OCI-LY1 (cell line): Measurements from ENCODE around the gene SLC4A7.

Experiments used
- H2AFZ ChIP-seq: fragments of 200-600 bp; sonication (generic), shearing (Covaris generic); 2 replicates; pipeline ENCODE4 v1.6.0; 2014; ENCODE audit warnings: antibody characterized with exemption, mild to moderate bottlenecking, low read length
- H3F3A ChIP-seq: fragments of 200-600 bp; sonication (generic), shearing (Covaris generic); 2 replicates; pipeline ENCODE4 v1.6.0; 2014; ENCODE audit warnings: mild to moderate bottlenecking, antibody characterized with exemption, low read length, moderate library complexity; ENCODE audit not compliant: insufficient read depth
- H3K27ac ChIP-seq: fragments of 200-600 bp; sonication (generic); 2 replicates; pipeline ENCODE4 v1.5.1; 2014; ENCODE audit warnings: low read length, mixed run types, mild to moderate bottlenecking, low read depth; ENCODE audit not compliant: poor library complexity, severe bottlenecking
- H3K27me3 ChIP-seq: fragments of 200-600 bp; sonication (generic); 2 replicates; pipeline ENCODE4 v1.6.0; 2014; ENCODE audit warnings: antibody characterized with exemption, mild to moderate bottlenecking, low read length, moderate library complexity; ENCODE audit not compliant: insufficient read depth
- H3K36me3 ChIP-seq: fragments of 200-600 bp; sonication (generic); 2 replicates; pipeline ENCODE4 v1.6.1; 2014; ENCODE audit warnings: mild to moderate bottlenecking, antibody characterized with exemption, low read length, moderate library complexity, mixed read lengths; ENCODE audit not compliant: insufficient read depth
- H3K4me1 ChIP-seq: fragments of 200-600 bp; sonication (generic); 2 replicates; pipeline ENCODE4 v1.5.1; 2014; ENCODE audit warnings: mild to moderate bottlenecking, low read length, moderate library complexity; ENCODE audit not compliant: insufficient read depth, severe bottlenecking
- H3K4me2 ChIP-seq: fragments of 200-600 bp; sonication (generic), shearing (Covaris generic); 2 replicates; pipeline ENCODE4 v1.6.1; 2014; ENCODE audit warnings: low read length
- H3K4me3 ChIP-seq: fragments of 200-600 bp; sonication (generic); 2 replicates; pipeline ENCODE4 v1.5.1; 2014; ENCODE audit warnings: low read length, low read depth, mild to moderate bottlenecking, mixed read lengths; ENCODE audit not compliant: poor library complexity, severe bottlenecking
- H3K79me2 ChIP-seq: fragments of 200-600 bp; shearing (Covaris generic); 2 replicates; pipeline ENCODE4 v1.6.1; 2016; ENCODE audit warnings: mixed run types, low read length, mixed read lengths; ENCODE audit not compliant: insufficient read depth
- H3K9ac ChIP-seq: fragments of 200-600 bp; sonication (generic), shearing (Covaris generic); 2 replicates; pipeline ENCODE4 v1.6.1; 2014; ENCODE audit warnings: mild to moderate bottlenecking, low read length, mixed read lengths
- H3K9me2 ChIP-seq: fragments of 200-600 bp; sonication (generic), shearing (Covaris generic); 2 replicates; pipeline ENCODE4 v1.6.1; 2014; ENCODE audit warnings: low read depth, mild to moderate bottlenecking, low read length, mixed read lengths
- H3K9me3 ChIP-seq: fragments of 200-600 bp; shearing (Covaris generic); 2 replicates; pipeline ENCODE4 v1.6.1; 2014; ENCODE audit warnings: low read length, mixed read lengths
- H4K20me1 ChIP-seq: fragments of 200-600 bp; sonication (generic), shearing (Covaris generic); 2 replicates; pipeline ENCODE4 v1.6.0; 2016; ENCODE audit warnings: mild to moderate bottlenecking, low read length; ENCODE audit not compliant: insufficient read depth
- CTCF ChIP-seq: fragments of 200-600 bp; sonication (generic), shearing (Covaris generic); IDR thresholded peaks from 2 replicates; pipeline ENCODE4 v1.5.1; 2017; ENCODE audit warnings: mild to moderate bottlenecking, antibody characterized with exemption, low read length, moderate library complexity, mixed read lengths
- EZH2 ChIP-seq: fragments of 200-600 bp; sonication (generic), shearing (Covaris generic); IDR thresholded peaks from 2 replicates; pipeline ENCODE4 v1.8.0; 2017; ENCODE audit warnings: borderline replicate concordance, mixed run types, mild to moderate bottlenecking, antibody characterized with exemption, low read length, moderate library complexity, mixed read lengths

Gene SLC4A7

GRCh38 chr3:27528791-27529190, 44.6 kb upstream of the SLC4A7 start:
- Histone ChIP-seq H3K4me3 (no peak overlapping the region), H3K9ac (no peak overlapping the region), H3K4me1 (no peaks in the 10 kb centered on the region), H3K4me2 (no peak overlapping the region), H3K9me2 (no peaks in the 10 kb centered on the region), H3K9me3 (no peaks in the 10 kb centered on the region), H3K27ac (no peak overlapping the region), H3K79me2 (no peaks in the 10 kb centered on the region), H4K20me1 (no peaks in the 10 kb centered on the region), H3F3A (no peaks in the 10 kb centered on the region), H3K27me3 (no peaks in the 10 kb centered on the region), H3K36me3 (no peaks in the 10 kb centered on the region), H2AFZ (no peak overlapping the region)
- TF ChIP-seq CTCF (no peak), EZH2 (no peak)

- H3K4me2 ChIP-seq, result no peak overlapping the region
- no peaks in the 10 kb centered on the region for H3K36me3 ChIP-seq
- H3K27ac ChIP-seq, result no peak overlapping the region
- no peaks in the 10 kb centered on the region for H3F3A ChIP-seq
- H2AFZ ChIP-seq, result no peak overlapping the region
- H3K4me1 ChIP-seq, result no peaks in the 10 kb centered on the region
- 0 out of 2 replicates have a peak, but pooled peaks cover 4% of the 10 kb centered on the region for H3K27me3 ChIP-seq
- no peak overlapping the region for H3K9ac ChIP-seq
- no peak overlapping the region for H3K4me3 ChIP-seq
- no peaks in the 10 kb centered on the region for H3K79me2 ChIP-seq
- H3K9me3 ChIP-seq, result no peaks in the 10 kb centered on the region
- no peaks in the 10 kb centered on the region for H3K9me2 ChIP-seq
- H4K20me1 ChIP-seq, result no peaks in the 10 kb centered on the region
- TF ChIP-seq CTCF, result no peak
- no peak for TF ChIP-seq EZH2
Measured at GRCh38 chr3:27526614-27527315, 42.6 kb upstream of the SLC4A7 start.

GRCh38 chr3:27521872-27522265, 37.7 kb upstream of the SLC4A7 start:
- no peak overlapping the region for H3K27ac ChIP-seq
- no peak overlapping the region for H2AFZ ChIP-seq
- no peak overlapping the region for H3K4me2 ChIP-seq

More at GRCh38 chr3:27521872-27522265, 37.7 kb upstream of the SLC4A7 start:
- Histone ChIP-seq H3K9me2 (no peaks in the 10 kb centered on the region), H3K36me3 (no peaks in the 10 kb centered on the region), H3K27me3 (0 out of 2 replicates have a peak, but pooled peaks cover 4% of the 10 kb centered on the region), H3K4me1 (no peaks in the 10 kb centered on the region), H3K79me2 (no peaks in the 10 kb centered on the region), H3K9me3 (no peaks in the 10 kb centered on the region), H3K9ac (no peak overlapping the region), H4K20me1 (no peaks in the 10 kb centered on the region), H3K4me3 (no peak overlapping the region), H3F3A (no peaks in the 10 kb centered on the region)
- no peak for TF ChIP-seq EZH2
- TF ChIP-seq CTCF, result no peak
